ES-I3 (cell line): Measurements from ENCODE around the gene CAPN9.

Source experiments
- H3K36me3 ChIP-seq: 2 replicates; pipeline ENCODE4 v1.6.1; 2013; ENCODE audit warnings: mild to moderate bottlenecking, low read length, control low read depth, moderate library complexity; ENCODE audit not compliant: insufficient read depth
- H3K4me1 ChIP-seq: 2 replicates; pipeline ENCODE4 v1.6.1; 2013; ENCODE audit warnings: mild to moderate bottlenecking, control low read depth, low read length; ENCODE audit not compliant: insufficient read depth
- H3K9ac ChIP-seq: 2 replicates; pipeline ENCODE4 v1.6.1; 2013; ENCODE audit warnings: low read depth, mild to moderate bottlenecking, low read length, moderate library complexity
- H3K9me3 ChIP-seq: 2 replicates; pipeline ENCODE4 v1.6.1; 2013; ENCODE audit warnings: mild to moderate bottlenecking, low read length, moderate library complexity; ENCODE audit not compliant: control insufficient read depth, insufficient read depth

Gene CAPN9

GRCh38 chr1:230819976-230820375 is 72.8 kb downstream of the CAPN9 start:
- H3K9me3 ChIP-seq, result no peaks in the 10 kb centered on the region
- no peaks in the 10 kb centered on the region for H3K4me1 ChIP-seq
- no peaks in the 10 kb centered on the region for H3K36me3 ChIP-seq
- no peak overlapping the region for H3K9ac ChIP-seq

- no peaks in the 10 kb centered on the region for H3K4me1 ChIP-seq
- H3K9ac ChIP-seq, result no peak overlapping the region
- no peaks in the 10 kb centered on the region for H3K9me3 ChIP-seq
- no peaks in the 10 kb centered on the region for H3K36me3 ChIP-seq
These were observed 73.4 kb downstream of the CAPN9 start for GRCh38 chr1:230820568-230820967.

- no peaks in the 10 kb centered on the region for H3K36me3 ChIP-seq
- H3K9me3 ChIP-seq, result no peaks in the 10 kb centered on the region
- no peak overlapping the region for H3K9ac ChIP-seq
- no peaks in the 10 kb centered on the region for H3K4me1 ChIP-seq
These were observed 74.2 kb downstream of the CAPN9 start for GRCh38 chr1:230821346-230821745.

GRCh38 chr1:230822092-230822581 is 74.9 kb downstream of the CAPN9 start:
- H3K9ac ChIP-seq, result no peak overlapping the region
- no peaks in the 10 kb centered on the region for H3K36me3 ChIP-seq
- H3K9me3 ChIP-seq, result no peaks in the 10 kb centered on the region
- no peaks in the 10 kb centered on the region for H3K4me1 ChIP-seq

GRCh38 chr1:230823426-230823825 is 76.2 kb downstream of the CAPN9 start:
- Histone ChIP-seq H3K4me1 (no peaks in the 10 kb centered on the region), H3K9ac (no peak overlapping the region), H3K36me3 (no peaks in the 10 kb centered on the region), H3K9me3 (no peaks in the 10 kb centered on the region)

GRCh38 chr1:230823931-230824381 is 76.8 kb downstream of the CAPN9 start:
- no peaks in the 10 kb centered on the region for H3K4me1 ChIP-seq
- H3K36me3 ChIP-seq, result no peaks in the 10 kb centered on the region
- H3K9me3 ChIP-seq, result no peaks in the 10 kb centered on the region
- H3K9ac ChIP-seq, result no peak overlapping the region

GRCh38 chr1:230824551-230824918 is 77.3 kb downstream of the CAPN9 start:
- H3K4me1 ChIP-seq, result no peaks in the 10 kb centered on the region
- H3K36me3 ChIP-seq, result no peaks in the 10 kb centered on the region
- H3K9me3 ChIP-seq, result no peaks in the 10 kb centered on the region
- no peak overlapping the region for H3K9ac ChIP-seq

GRCh38 chr1:230824919-230825721 is 77.9 kb downstream of the CAPN9 start:
- Histone ChIP-seq H3K9ac (no peak overlapping the region), H3K9me3 (no peaks in the 10 kb centered on the region), H3K4me1 (no peaks in the 10 kb centered on the region), H3K36me3 (no peaks in the 10 kb centered on the region)

- H3K9ac ChIP-seq, result no peak overlapping the region
- H3K36me3 ChIP-seq, result no peaks in the 10 kb centered on the region
- H3K4me1 ChIP-seq, result no peaks in the 10 kb centered on the region
- no peaks in the 10 kb centered on the region for H3K9me3 ChIP-seq
These were observed 78.6 kb downstream of the CAPN9 start for GRCh38 chr1:230825761-230826160.

GRCh38 chr1:230826166-230826875 is 79.1 kb downstream of the CAPN9 start:
- Histone ChIP-seq H3K4me1 (no peaks in the 10 kb centered on the region), H3K36me3 (no peaks in the 10 kb centered on the region), H3K9me3 (no peaks in the 10 kb centered on the region), H3K9ac (no peak overlapping the region)

GRCh38 chr1:230827081-230827681 is 80.0 kb downstream of the CAPN9 start:
- Histone ChIP-seq H3K4me1 (no peaks in the 10 kb centered on the region), H3K9ac (no peak overlapping the region), H3K36me3 (no peaks in the 10 kb centered on the region), H3K9me3 (no peaks in the 10 kb centered on the region)

- Histone ChIP-seq H3K9ac (no peak overlapping the region), H3K9me3 (no peaks in the 10 kb centered on the region), H3K36me3 (no peaks in the 10 kb centered on the region), H3K4me1 (no peaks in the 10 kb centered on the region)
These were observed 80.6 kb downstream of the CAPN9 start for GRCh38 chr1:230827801-230828200.

- Histone ChIP-seq H3K36me3 (no peaks in the 10 kb centered on the region), H3K4me1 (no peaks in the 10 kb centered on the region), H3K9ac (no peak overlapping the region), H3K9me3 (no peaks in the 10 kb centered on the region)
These were observed 81.2 kb downstream of the CAPN9 start for GRCh38 chr1:230828421-230828820.

- no peaks in the 10 kb centered on the region for H3K4me1 ChIP-seq
- no peaks in the 10 kb centered on the region for H3K9me3 ChIP-seq
- H3K9ac ChIP-seq, result no peak overlapping the region
- no peaks in the 10 kb centered on the region for H3K36me3 ChIP-seq
These were observed 84.6 kb downstream of the CAPN9 start for GRCh38 chr1:230831771-230832170.

GRCh38 chr1:230832476-230832875 is 85.3 kb downstream of the CAPN9 start:
- H3K4me1 ChIP-seq, result no peaks in the 10 kb centered on the region
- no peaks in the 10 kb centered on the region for H3K9me3 ChIP-seq
- no peak overlapping the region for H3K9ac ChIP-seq
- no peaks in the 10 kb centered on the region for H3K36me3 ChIP-seq
